Measurements from ENCODE around the gene SORT1. TPM values are rescaled to one million over a fixed set of nuclear protein-coding genes. Genes with fewer than 3 reads are reported as not detected.
"Not testable (repeated sequence)": the region's sequence is repeated elsewhere in the genome, so short reads cannot be mapped to it uniquely, and the experiment has no call there.

The SORT1 gene
- total RNA-seq, 1 donor from 2014 or later = 0.20 TPM

GRCh38 chr1:109290137-109290536 lies 107.6 kb downstream of the SORT1 start:
- ATAC-seq (ENCODE audit: low read depth) (no peak), DNase-seq (no peak)
- intact Hi-C loops (cut with micrococcal nuclease) = no loop called here
- Mint-ChIP-seq H3K4me1 (peaks cover 15% of the 10 kb centered on the region), H3K27ac (no peak overlapping the region), H3K4me3 (no peak overlapping the region), H3K27me3 (peaks cover 3% of the 10 kb centered on the region), H3K9me3 (no peaks in the 10 kb centered on the region), H3K36me3 (ENCODE audit: low read depth) (no peaks in the 10 kb centered on the region)
- CTCF ChIA-PET = no interaction called here
- POLR2A ChIA-PET = no interaction called here
- no peak for TF ChIP-seq CTCF (IDR thresholded peaks at IDR 0.05)

GRCh38 chr1:109286762-109287161 lies 111.0 kb downstream of the SORT1 start:
- DNase-seq; H3K27me3 Mint-ChIP-seq; CTCF ChIA-PET; H3K9me3 Mint-ChIP-seq; H3K4me3 Mint-ChIP-seq; H3K27ac Mint-ChIP-seq; H3K36me3 Mint-ChIP-seq (ENCODE audit: low read depth); ATAC-seq (ENCODE audit: low read depth); intact Hi-C loops (cut with micrococcal nuclease): not testable (repeated sequence)
- H3K4me1 Mint-ChIP-seq = peaks cover 15% of the 10 kb centered on the region
- POLR2A ChIA-PET = interaction anchor here (0.7 kb wide), 1 partner anchor 227 kb away, joined by 5 read pairs; no protein-coding TSS in a partner anchor

- Mint-ChIP-seq H3K27me3 (peaks cover 3% of the 10 kb centered on the region), H3K4me3 (peak overlapping the region; percentile 96), H3K27ac (peak overlapping the region; percentile 91), H3K4me1 (peaks cover 13% of the 10 kb centered on the region), H3K9me3 (no peaks in the 10 kb centered on the region), H3K36me3 (ENCODE audit: low read depth) (peaks cover 2% of the 10 kb centered on the region)
- no peak for TF ChIP-seq CTCF (IDR thresholded peaks at IDR 0.05)
- ChIA-PET CTCF (interaction anchor here (1.1 to 2.4 kb wide), 2 partner anchors 23 to 115 kb away, joined by 4 to 18 read pairs; partner anchors contain the start of genes MYBPHL and SORT1), POLR2A (interaction anchor here (1.1 to 1.5 kb wide), 2 partner anchors 70 to 184 kb away, joined by 5 to 6 read pairs; partner anchors contain the start of gene SARS1)
- DNase-seq (no peak), ATAC-seq (ENCODE audit: low read depth) (no peak)
- intact Hi-C loops (cut with micrococcal nuclease) = loop anchor here (1.0 to 5.0 kb wide), 7 partner anchors 21 to 198 kb away; partner anchors contain the start of genes ATXN7L2, CELSR2, MYBPHL and PSMA5
These were observed 113.7 kb downstream of the SORT1 start for GRCh38 chr1:109283748-109284600.

GRCh38 chr1:109282952-109283747 lies 114.6 kb downstream of the SORT1 start, which contains the start of gene PSRC1:
Gene PSRC1 (minus strand): TSS chr1:109283145.
- DNase-seq (peak; percentile 88), ATAC-seq (ENCODE audit: low read depth) (peak; percentile 98)
- no peak for TF ChIP-seq CTCF (IDR thresholded peaks at IDR 0.05)
- H3K4me3 Mint-ChIP-seq = peak within 1 kb of the TSS; percentile 96
- peaks cover 2% of the 10 kb centered on the region for H3K36me3 Mint-ChIP-seq (ENCODE audit: low read depth)
- POLR2A ChIA-PET = interaction anchor here (0.6 to 1.6 kb wide), 9 partner anchors 9 to 251 kb away, joined by 3 to 6 read pairs (median 4); partner anchors contain the start of genes ATXN7L2 and SARS1
- peaks cover 3% of the 10 kb centered on the region for H3K27me3 Mint-ChIP-seq
- H3K4me1 Mint-ChIP-seq = peaks cover 13% of the 10 kb centered on the region
- CTCF ChIA-PET = interaction anchor here (0.7 to 2.4 kb wide), 7 partner anchors 19 to 249 kb away, joined by 3 to 18 read pairs (median 4); partner anchors contain the start of genes MYBPHL and SORT1
- H3K9me3 Mint-ChIP-seq = no peaks in the 10 kb centered on the region
- peak within 1 kb of the TSS; percentile 91 for H3K27ac Mint-ChIP-seq
- intact Hi-C loops (cut with micrococcal nuclease) = loop anchor here (1.0 to 5.0 kb wide), 7 partner anchors 20 to 199 kb away; partner anchors contain the start of genes ATXN7L2, CELSR2, MYBPHL and PSMA5

- intact Hi-C loops (cut with micrococcal nuclease) = loop anchor here (5.0 kb wide), 1 partner anchor 200 kb away; the partner anchor contains the start of gene ATXN7L2
- ATAC-seq (ENCODE audit: low read depth) = no peak
- Mint-ChIP-seq H3K9me3 (no peaks in the 10 kb centered on the region), H3K4me1 (peaks cover 13% of the 10 kb centered on the region), H3K4me3 (peak overlapping the region; percentile 96), H3K27ac (no peak overlapping the region), H3K36me3 (ENCODE audit: low read depth) (peaks cover 2% of the 10 kb centered on the region), H3K27me3 (no peaks in the 10 kb centered on the region)
- no peak for TF ChIP-seq CTCF (IDR thresholded peaks at IDR 0.05)
- CTCF ChIA-PET = interaction anchor here (0.7 to 2.4 kb wide), 7 partner anchors 18 to 250 kb away, joined by 3 to 18 read pairs (median 4); partner anchors contain the start of genes MYBPHL and SORT1
- no peak for DNase-seq
- POLR2A ChIA-PET = interaction anchor here (0.6 to 1.6 kb wide), 8 partner anchors 10 to 250 kb away, joined by 3 to 5 read pairs (median 4); partner anchors contain the start of genes ATXN7L2 and SARS1
These were observed 115.2 kb downstream of the SORT1 start for GRCh38 chr1:109282497-109282951.
